Ascending aorta (tissue), 2 donors: ENCODE measurements around the gene GLRX3. TPM values are rescaled to one million over a fixed set of nuclear protein-coding genes. Genes with fewer than 3 reads are reported as not detected.

Experiments used
- DNase-seq, 2 donors: peaks; one replicate each; pipeline ENCODE4 v3.0.0-alpha.2; 2019; ENCODE audit warnings: low spot score in 2 of 2
- H3K27ac ChIP-seq, 2 donors: fragments of 200-600 bp; sonication (generic); one replicate each; pipeline ENCODE4 v1.5.1; 2016 to 2017; ENCODE audit warnings: mild to moderate bottlenecking in 1 of 2
- H3K27me3 ChIP-seq: fragments of 200-600 bp; sonication (generic); one replicate; pipeline ENCODE4 v1.5.1; 2017
- H3K36me3 ChIP-seq, 2 donors: fragments of 200-600 bp; sonication (generic); one replicate each; pipeline ENCODE4 v1.5.1; 2016
- H3K4me1 ChIP-seq, 2 donors: fragments of 200-600 bp; sonication (generic); one replicate each; pipeline ENCODE4 v1.5.1; 2016 to 2017; ENCODE audit warnings: mild to moderate bottlenecking in 1 of 2
- H3K4me3 ChIP-seq, 2 donors: fragments of 200-600 bp; sonication (generic); one replicate each; pipeline ENCODE4 v1.5.1; 2016 to 2017; ENCODE audit warnings: mild to moderate bottlenecking in 1 of 2
- H3K9me3 ChIP-seq, 2 donors: fragments of 200-600 bp; sonication (generic); one replicate each; pipeline ENCODE4 v1.5.1; 2016
- intact Hi-C: fragments of 100-400 bp; cut with DNase I; formaldehyde crosslinking; loops from one replicate; pipeline ENCODE4 v1.15.1; 2023
- total RNA-seq: library from RNA; depleted of rRNA; stranded (reverse); fragments of >200 nt; gene quantifications from one replicate; pipeline ENCODE4 v1.1.0, GENCODE V29; 2016
- TF ChIP-seq, protein P1 (sequence below), 3 experiments: fragments of 200-600 bp in 2 of 3; fragments of 450-650 bp in 1 of 3; sonication (generic) in 2 of 3; IDR thresholded peaks; one replicate each; pipeline ENCODE4 v1.5.1; 2016 to 2019; ENCODE audit warnings: antibody characterized with exemption in 3 of 3, mild to moderate bottlenecking in 1 of 3, moderate library complexity in 1 of 3

The GLRX3 gene
- total RNA-seq, 1 donor from 2014 or later: 30.7 TPM

DNA sequence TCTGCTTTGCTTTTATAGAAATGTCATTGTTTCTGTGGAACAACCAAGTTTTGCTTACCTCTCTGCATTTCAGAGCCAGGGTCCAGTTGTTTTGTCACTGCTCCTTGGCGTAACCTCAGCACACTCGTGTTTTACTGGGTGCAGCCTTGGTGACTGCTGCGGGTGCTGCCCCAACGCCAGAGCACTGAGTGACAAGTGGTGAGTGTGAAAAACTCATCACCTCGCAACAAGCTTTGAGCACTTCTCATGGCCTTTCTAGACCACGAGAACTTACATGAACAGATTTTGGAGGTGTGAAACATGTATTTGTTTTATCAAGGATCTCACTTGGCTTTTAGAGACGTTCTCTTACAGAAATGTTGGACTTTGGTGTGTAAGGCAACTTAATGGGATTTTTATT is 31.0 kb downstream of the GLRX3 start:
- no peak overlapping the region for H3K4me3 ChIP-seq
- intact Hi-C loops: no loop called here
- H3K36me3 ChIP-seq: peaks cover 35 to 69% of the 10 kb centered on the region in 2 donors
- DNase-seq: no peak
- no peaks in the 10 kb centered on the region for H3K9me3 ChIP-seq
- H3K4me1 ChIP-seq: no peaks in the 10 kb centered on the region
- H3K27me3 ChIP-seq: no peaks in the 10 kb centered on the region
- TF ChIP-seq, protein P1, sequence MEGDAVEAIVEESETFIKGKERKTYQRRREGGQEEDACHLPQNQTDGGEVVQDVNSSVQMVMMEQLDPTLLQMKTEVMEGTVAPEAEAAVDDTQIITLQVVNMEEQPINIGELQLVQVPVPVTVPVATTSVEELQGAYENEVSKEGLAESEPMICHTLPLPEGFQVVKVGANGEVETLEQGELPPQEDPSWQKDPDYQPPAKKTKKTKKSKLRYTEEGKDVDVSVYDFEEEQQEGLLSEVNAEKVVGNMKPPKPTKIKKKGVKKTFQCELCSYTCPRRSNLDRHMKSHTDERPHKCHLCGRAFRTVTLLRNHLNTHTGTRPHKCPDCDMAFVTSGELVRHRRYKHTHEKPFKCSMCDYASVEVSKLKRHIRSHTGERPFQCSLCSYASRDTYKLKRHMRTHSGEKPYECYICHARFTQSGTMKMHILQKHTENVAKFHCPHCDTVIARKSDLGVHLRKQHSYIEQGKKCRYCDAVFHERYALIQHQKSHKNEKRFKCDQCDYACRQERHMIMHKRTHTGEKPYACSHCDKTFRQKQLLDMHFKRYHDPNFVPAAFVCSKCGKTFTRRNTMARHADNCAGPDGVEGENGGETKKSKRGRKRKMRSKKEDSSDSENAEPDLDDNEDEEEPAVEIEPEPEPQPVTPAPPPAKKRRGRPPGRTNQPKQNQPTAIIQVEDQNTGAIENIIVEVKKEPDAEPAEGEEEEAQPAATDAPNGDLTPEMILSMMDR (IDR thresholded peaks at IDR 0.05): no peak
- H3K27ac ChIP-seq: no peak overlapping the region

DNA sequence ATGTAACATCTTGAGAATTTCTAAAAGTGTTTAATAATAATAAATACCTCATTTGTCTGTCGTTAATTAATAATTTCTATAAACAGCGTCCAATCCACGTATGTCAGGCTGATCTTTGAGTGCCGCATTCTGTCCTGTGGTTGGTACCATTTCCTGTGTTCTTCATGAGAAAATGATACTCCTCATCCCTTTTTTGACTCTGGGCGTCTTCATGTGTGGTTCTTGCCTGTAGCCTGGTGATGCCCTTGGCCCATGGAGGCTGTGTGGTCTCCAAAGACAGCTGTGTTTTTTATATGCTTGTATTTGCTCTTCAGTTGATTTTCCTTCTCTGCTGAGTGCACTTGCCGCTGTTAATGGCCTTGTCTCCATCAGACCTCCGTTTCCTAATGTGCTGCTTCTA is 31.5 kb downstream of the GLRX3 start:
- intact Hi-C loops: no loop called here
- Histone ChIP-seq H3K27ac (no peak overlapping the region), H3K4me1 (no peaks in the 10 kb centered on the region), H3K9me3 (no peaks in the 10 kb centered on the region), H3K36me3 (peaks cover 32 to 69% of the 10 kb centered on the region in 2 donors), H3K27me3 (no peaks in the 10 kb centered on the region), H3K4me3 (no peak overlapping the region)
- TF ChIP-seq, protein P1 (IDR thresholded peaks at IDR 0.05): no peak
- DNase-seq: no peak

DNA sequence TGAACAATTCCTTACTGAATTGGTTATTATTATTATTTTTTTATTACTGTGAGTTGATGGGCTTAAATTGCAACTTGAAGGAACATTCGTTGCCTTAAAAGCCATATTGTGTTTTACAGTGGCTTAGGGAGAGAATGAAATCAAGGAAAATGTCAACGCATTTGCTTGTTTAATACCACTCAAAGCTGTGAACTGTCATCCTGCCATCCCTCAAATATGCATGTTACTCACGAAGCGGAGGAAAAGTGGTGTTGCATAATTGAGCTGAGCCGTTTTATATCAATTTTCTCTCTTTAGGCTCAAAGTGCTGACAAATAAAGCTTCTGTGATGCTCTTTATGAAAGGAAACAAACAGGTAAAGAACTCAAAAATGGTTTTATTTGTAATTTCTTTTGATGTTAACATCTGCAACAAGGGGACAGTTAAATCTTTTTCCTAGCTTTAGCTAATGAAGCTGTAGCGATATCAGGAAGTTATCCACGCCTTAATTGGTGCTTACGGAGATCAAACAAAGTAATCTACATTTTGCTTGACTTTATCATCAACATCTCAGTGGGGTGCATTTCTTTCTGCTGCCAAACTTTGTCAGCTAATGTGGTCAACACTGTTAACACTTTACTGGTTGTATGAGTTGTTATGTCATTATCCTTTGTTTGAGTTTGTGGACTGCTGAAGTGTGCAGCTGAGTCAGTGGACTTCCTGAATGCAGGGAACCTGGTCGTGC is 33.1 kb downstream of the GLRX3 start:
- no peaks in the 10 kb centered on the region for H3K27me3 ChIP-seq
- H3K36me3 ChIP-seq: peaks cover 27 to 73% of the 10 kb centered on the region in 2 donors
- no peaks in the 10 kb centered on the region for H3K9me3 ChIP-seq
- intact Hi-C loops: no loop called here
- no peaks in the 10 kb centered on the region for H3K4me1 ChIP-seq
- H3K4me3 ChIP-seq: no peak overlapping the region
- no peak overlapping the region for H3K27ac ChIP-seq
- TF ChIP-seq, protein P1 (IDR thresholded peaks at IDR 0.05): no peak
- no peak for DNase-seq

DNA sequence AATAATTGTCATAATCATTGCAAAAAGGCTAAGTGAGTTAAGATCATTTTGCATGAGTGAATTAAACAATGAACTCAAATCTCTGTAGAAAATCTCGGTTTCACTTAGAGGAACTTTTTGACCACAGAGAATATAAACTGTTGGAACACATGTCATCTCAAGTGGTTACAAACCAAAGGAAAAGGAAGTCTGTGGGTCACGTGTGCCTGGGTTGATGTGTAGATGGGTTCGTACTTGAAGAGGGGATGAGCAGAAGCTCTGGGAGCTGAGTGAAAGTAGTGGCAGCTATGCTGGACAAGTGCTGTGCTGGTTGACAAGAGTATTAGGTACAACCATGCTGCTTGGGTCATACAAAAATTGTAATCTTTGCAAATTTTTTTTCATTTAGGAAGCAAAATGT is 35.0 kb downstream of the GLRX3 start:
- H3K27me3 ChIP-seq: no peaks in the 10 kb centered on the region
- TF ChIP-seq, protein P1 (IDR thresholded peaks at IDR 0.05): no peak
- peaks cover 31 to 74% of the 10 kb centered on the region in 2 donors for H3K36me3 ChIP-seq
- intact Hi-C loops: no loop called here
- DNase-seq: no peak
- H3K27ac ChIP-seq: no peak overlapping the region
- no peaks in the 10 kb centered on the region for H3K9me3 ChIP-seq
- H3K4me1 ChIP-seq: no peaks in the 10 kb centered on the region
- no peak overlapping the region for H3K4me3 ChIP-seq

DNA sequence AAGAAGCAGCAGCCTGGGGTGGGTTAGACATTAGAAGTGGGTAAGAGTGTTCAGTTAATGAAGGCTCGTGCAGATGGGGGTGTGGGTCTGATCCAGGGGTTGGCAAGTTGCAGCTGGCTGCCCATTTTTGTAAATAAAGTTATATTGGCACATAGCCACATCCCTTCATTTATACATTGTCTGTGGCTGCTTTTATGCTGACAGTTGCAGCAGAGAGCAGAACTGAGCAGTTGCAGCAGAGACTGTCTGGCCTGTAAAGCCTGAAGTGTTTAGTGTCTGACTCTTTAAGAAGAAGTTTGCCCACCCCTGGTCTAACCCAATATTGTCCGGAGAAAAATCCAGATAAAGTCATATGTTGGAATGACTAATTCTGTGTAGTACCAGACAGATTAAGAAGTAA is 38.1 kb downstream of the GLRX3 start:
- intact Hi-C loops: no loop called here
- Histone ChIP-seq H3K27ac (no peak overlapping the region), H3K4me1 (no peaks in the 10 kb centered on the region), H3K27me3 (no peaks in the 10 kb centered on the region), H3K9me3 (no peaks in the 10 kb centered on the region), H3K36me3 (peaks cover 22 to 55% of the 10 kb centered on the region in 2 donors), H3K4me3 (no peak overlapping the region)
- DNase-seq: no peak
- TF ChIP-seq, protein P1 (IDR thresholded peaks at IDR 0.05): no peak
